Measurements from ENCODE around the gene EHD4.

GRCh38 chr15:41848631-41849030 lies 123.7 kb downstream of the EHD4 start:
- TF ChIP-seq CTCF (IDR thresholded peaks at IDR 0.05) (no peak), POLR2A (IDR thresholded peaks at IDR 0.05) (no peak)

Data from vagina (tissue), 2 donors.